GM12878 (cell line): ENCODE measurements around the gene PRKG1. TPM values are rescaled to one million over a fixed set of nuclear protein-coding genes. Genes with fewer than 3 reads are reported as not detected.

Experiments
- ATF2 ChIP-seq: IDR thresholded peaks from 2 replicates; pipeline ENCODE4 v1.6.1; 2012; ENCODE audit warnings: low read length, inconsistent platforms
- ATF3 ChIP-seq: IDR thresholded peaks from 2 replicates; pipeline ENCODE4 v1.6.1; 2011; ENCODE audit warnings: low read depth, mild to moderate bottlenecking, low read length, moderate library complexity, borderline replicate concordance; ENCODE audit errors: extremely low read depth
- BACH1 ChIP-seq: fragments of 450-650 bp; IDR thresholded peaks from 2 replicates; pipeline ENCODE4 v1.6.1; 2017; ENCODE audit warnings: mild to moderate bottlenecking, borderline replicate concordance
- BCL11A ChIP-seq: IDR thresholded peaks from 2 replicates; pipeline ENCODE4 v1.6.1; 2011; ENCODE audit warnings: low read depth, low read length
- HDAC6 ChIP-seq: fragments of 200-600 bp; sonication (generic); IDR thresholded peaks from one replicate; pipeline ENCODE4 v1.8.0; 2017; ENCODE audit warnings: antibody characterized with exemption; ENCODE audit not compliant: unreplicated experiment
- JUNB ChIP-seq: IDR thresholded peaks from 2 replicates; pipeline ENCODE4 v1.6.1; 2016; ENCODE audit warnings: antibody characterized with exemption, mild to moderate bottlenecking
- KAT2A ChIP-seq: conservative IDR thresholded peaks from 2 replicates; pipeline ENCODE4 v1.6.1; 2011; ENCODE audit warnings: low read depth, low read length; ENCODE audit not compliant: control insufficient read depth
- MEF2B ChIP-seq: fragments of 450-650 bp; IDR thresholded peaks from 2 replicates; pipeline ENCODE4 v1.6.1; 2018; ENCODE audit warnings: mild to moderate bottlenecking, moderate library complexity; ENCODE audit not compliant: partially characterized antibody, poor library complexity, severe bottlenecking
- MLLT1 ChIP-seq: fragments of 450-650 bp; IDR thresholded peaks from 2 replicates; pipeline ENCODE4 v1.6.1; 2016; ENCODE audit warnings: mild to moderate bottlenecking
- MTA2 ChIP-seq: fragments of 450-650 bp; IDR thresholded peaks from 2 replicates; pipeline ENCODE4 v1.6.1; 2016; ENCODE audit warnings: low read depth, mild to moderate bottlenecking, moderate library complexity
- NFYA ChIP-seq: IDR thresholded peaks from 2 replicates; pipeline ENCODE4 v1.6.1; 2011; ENCODE audit warnings: low read depth, mild to moderate bottlenecking, low read length, improper control_type of control experiment, borderline replicate concordance
- NR2C1 ChIP-seq: fragments of 450-650 bp; IDR thresholded peaks from 2 replicates; pipeline ENCODE4 v1.6.1; 2017; ENCODE audit warnings: antibody characterized with exemption, mild to moderate bottlenecking, moderate library complexity
- NRF1 ChIP-seq: conservative IDR thresholded peaks from 2 replicates; pipeline ENCODE4 v1.6.1; 2011; ENCODE audit warnings: mild to moderate bottlenecking, low read depth, low read length, improper control_type of control experiment
- SKIL ChIP-seq: fragments of 450-650 bp; IDR thresholded peaks from 2 replicates; pipeline ENCODE4 v1.6.1; 2017; ENCODE audit warnings: mild to moderate bottlenecking, low read depth, inconsistent platforms; ENCODE audit not compliant: poor library complexity, severe bottlenecking
- SP1 ChIP-seq: IDR thresholded peaks from one replicate; pipeline ENCODE4 v1.6.1; 2011; ENCODE audit warnings: low read depth, low read length
- SPI1 ChIP-seq: IDR thresholded peaks from 2 replicates; pipeline ENCODE4 v1.6.1; 2011; ENCODE audit warnings: low read depth, mild to moderate bottlenecking, low read length, moderate library complexity, borderline replicate concordance; ENCODE audit not compliant: insufficient read depth
- SREBF1 ChIP-seq: IDR thresholded peaks from 2 replicates; pipeline ENCODE4 v1.6.1; 2012; ENCODE audit warnings: mild to moderate bottlenecking, low read length
- STAT1 ChIP-seq: fragments of 450-650 bp; conservative IDR thresholded peaks from 2 replicates; pipeline ENCODE4 v1.6.1; 2014; ENCODE audit warnings: antibody characterized with exemption, mild to moderate bottlenecking
- YBX1 ChIP-seq: fragments of 450-650 bp; IDR thresholded peaks from 2 replicates; pipeline ENCODE4 v1.6.1; 2016; ENCODE audit warnings: antibody characterized with exemption
- ZZZ3 ChIP-seq: IDR thresholded peaks from 2 replicates; pipeline ENCODE4 v1.6.1; 2011; ENCODE audit warnings: low read depth; ENCODE audit not compliant: control insufficient read depth, insufficient read length
- polyA plus RNA-seq, 11 experiments: library from polyadenylated mRNA; depleted of rRNA in 4 of 11; unstranded in 6 of 11; stranded (reverse) in 5 of 11; fragments of >200 nt; fragmentation: Nextera tagmentation in 4 of 11; fragmentation: Illumina TruSeq in 1 of 11; extraction: Ambion mirVana in 4 of 11; extraction: Trizol in 1 of 11; gene quantifications; 1 replicate in 1 of 11; 2 replicates in 10 of 11; pipeline versions ENCODE4 v1.2.1 to v1.2.3, GENCODE V29; 2011 to 2016; ENCODE audit warnings: inconsistent platforms in 2 of 11, missing spikeins in 2 of 11, low read depth in 1 of 11
- total RNA-seq, 4 experiments: library from RNA; depleted of rRNA in 3 of 4; stranded (reverse); fragments of >200 nt in 3 of 4; fragmentation: Illumina TruSeq in 1 of 4; extraction: Trizol in 1 of 4; gene quantifications; 2 replicates each; pipeline versions ENCODE4 v1.2.1 to v1.2.3, GENCODE V29; 2013 to 2021
- TF ChIP-seq, protein P1 (sequence below): fragments of 450-650 bp; IDR thresholded peaks from 2 replicates; pipeline ENCODE4 v1.6.1; 2014; ENCODE audit warnings: mild to moderate bottlenecking
- TF ChIP-seq, protein P2 (sequence below): IDR thresholded peaks from 2 replicates; pipeline ENCODE4 v1.6.1; 2012; ENCODE audit warnings: mild to moderate bottlenecking, low read depth, low read length

PRKG1 gene
- total and polyA plus RNA-seq, 10 of the 15 experiments (the other 5 are each of a cell fraction or from before 2014, with no cell fraction given) = 0.04 to 0.05 TPM; not detected in 8

- no peak for TF ChIP-seq HDAC6
- TF ChIP-seq MEF2B = no peak
- TF ChIP-seq NR2C1 = no peak
- no peak for TF ChIP-seq SREBF1
- no peak for TF ChIP-seq NFYA
- 0 out of 2 replicates have a peak, but pooled peaks have one; percentile 17 for TF ChIP-seq SPI1
- no peak for TF ChIP-seq JUNB
- no peak for TF ChIP-seq YBX1
- TF ChIP-seq ATF3 = no peak
- TF ChIP-seq BACH1 = no peak
- TF ChIP-seq ZZZ3 = no peak
- TF ChIP-seq, protein P1, sequence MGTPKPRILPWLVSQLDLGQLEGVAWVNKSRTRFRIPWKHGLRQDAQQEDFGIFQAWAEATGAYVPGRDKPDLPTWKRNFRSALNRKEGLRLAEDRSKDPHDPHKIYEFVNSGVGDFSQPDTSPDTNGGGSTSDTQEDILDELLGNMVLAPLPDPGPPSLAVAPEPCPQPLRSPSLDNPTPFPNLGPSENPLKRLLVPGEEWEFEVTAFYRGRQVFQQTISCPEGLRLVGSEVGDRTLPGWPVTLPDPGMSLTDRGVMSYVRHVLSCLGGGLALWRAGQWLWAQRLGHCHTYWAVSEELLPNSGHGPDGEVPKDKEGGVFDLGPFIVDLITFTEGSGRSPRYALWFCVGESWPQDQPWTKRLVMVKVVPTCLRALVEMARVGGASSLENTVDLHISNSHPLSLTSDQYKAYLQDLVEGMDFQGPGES = no peak
- TF ChIP-seq MLLT1 = no peak
- no peak for TF ChIP-seq SKIL
- no peak for TF ChIP-seq STAT1
- no peak for TF ChIP-seq KAT2A
- TF ChIP-seq SP1 = no peak
- 0 out of 2 replicates have a peak, but pooled peaks have one; percentile 16 for TF ChIP-seq BCL11A
- TF ChIP-seq, protein P2, sequence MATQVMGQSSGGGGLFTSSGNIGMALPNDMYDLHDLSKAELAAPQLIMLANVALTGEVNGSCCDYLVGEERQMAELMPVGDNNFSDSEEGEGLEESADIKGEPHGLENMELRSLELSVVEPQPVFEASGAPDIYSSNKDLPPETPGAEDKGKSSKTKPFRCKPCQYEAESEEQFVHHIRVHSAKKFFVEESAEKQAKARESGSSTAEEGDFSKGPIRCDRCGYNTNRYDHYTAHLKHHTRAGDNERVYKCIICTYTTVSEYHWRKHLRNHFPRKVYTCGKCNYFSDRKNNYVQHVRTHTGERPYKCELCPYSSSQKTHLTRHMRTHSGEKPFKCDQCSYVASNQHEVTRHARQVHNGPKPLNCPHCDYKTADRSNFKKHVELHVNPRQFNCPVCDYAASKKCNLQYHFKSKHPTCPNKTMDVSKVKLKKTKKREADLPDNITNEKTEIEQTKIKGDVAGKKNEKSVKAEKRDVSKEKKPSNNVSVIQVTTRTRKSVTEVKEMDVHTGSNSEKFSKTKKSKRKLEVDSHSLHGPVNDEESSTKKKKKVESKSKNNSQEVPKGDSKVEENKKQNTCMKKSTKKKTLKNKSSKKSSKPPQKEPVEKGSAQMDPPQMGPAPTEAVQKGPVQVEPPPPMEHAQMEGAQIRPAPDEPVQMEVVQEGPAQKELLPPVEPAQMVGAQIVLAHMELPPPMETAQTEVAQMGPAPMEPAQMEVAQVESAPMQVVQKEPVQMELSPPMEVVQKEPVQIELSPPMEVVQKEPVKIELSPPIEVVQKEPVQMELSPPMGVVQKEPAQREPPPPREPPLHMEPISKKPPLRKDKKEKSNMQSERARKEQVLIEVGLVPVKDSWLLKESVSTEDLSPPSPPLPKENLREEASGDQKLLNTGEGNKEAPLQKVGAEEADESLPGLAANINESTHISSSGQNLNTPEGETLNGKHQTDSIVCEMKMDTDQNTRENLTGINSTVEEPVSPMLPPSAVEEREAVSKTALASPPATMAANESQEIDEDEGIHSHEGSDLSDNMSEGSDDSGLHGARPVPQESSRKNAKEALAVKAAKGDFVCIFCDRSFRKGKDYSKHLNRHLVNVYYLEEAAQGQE = no peak
- TF ChIP-seq NRF1 = no peak
- TF ChIP-seq ATF2 = peak; percentile 63; the same call in 1 of the 2 replicates
- no peak for TF ChIP-seq MTA2
Observed at GRCh38 chr10:52216852-52217251, 1142.6 kb downstream of the PRKG1 start (continued).
